ENCODE measurements around the gene PLCL2. TPM values are rescaled to one million over a fixed set of nuclear protein-coding genes. Genes with fewer than 3 reads are reported as not detected.

PLCL2 gene
- total and polyA plus RNA-seq, 2 donors (not counting 3 experiments of a cell fraction or from before 2014, with no cell fraction given): 2.3 to 10.7 TPM

DNA sequence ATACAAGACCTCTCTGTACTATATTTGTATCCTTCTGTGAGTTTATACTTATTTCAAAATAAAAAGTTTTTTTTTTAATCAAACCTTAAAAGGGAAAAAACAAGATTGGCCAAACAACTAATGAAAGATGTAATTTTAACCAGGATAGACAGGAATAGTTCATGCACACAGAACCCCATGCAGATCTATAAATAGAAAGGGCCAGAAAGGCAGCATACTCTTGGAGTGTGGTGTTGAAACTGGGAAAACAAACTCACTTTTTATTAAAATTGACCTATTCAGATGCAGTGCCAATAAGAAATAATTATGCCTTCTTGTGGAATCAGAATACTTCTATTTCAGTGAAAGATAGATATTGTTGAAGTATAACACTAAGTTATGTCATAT is 204.6 kb downstream of the PLCL2 start:
- TF ChIP-seq EZH2 (IDR thresholded peaks at IDR 0.05; ENCODE audit: borderline replicate concordance, low read depth, low read length, severe bottlenecking) (no peak), MYC (IDR thresholded peaks at IDR 0.05; ENCODE audit: low read depth, low read length) (no peak), POLR2AphosphoS5 (IDR thresholded peaks at IDR 0.05; ENCODE audit: insufficient read depth, low read depth, low read length) (no peak), JUN (IDR thresholded peaks at IDR 0.05; ENCODE audit: borderline replicate concordance, insufficient read depth, insufficient read length, low read depth) (no peak), POLR2A (IDR thresholded peaks at IDR 0.05; ENCODE audit: low read depth, low read length) (no peak), GATA2 (IDR thresholded peaks at IDR 0.05; ENCODE audit: insufficient read depth, insufficient read length, low read depth, low read length) (no peak), FOS (IDR thresholded peaks at IDR 0.05; ENCODE audit: borderline replicate concordance, insufficient read depth, low read length) (no peak)
- TF ChIP-seq, protein P1, sequence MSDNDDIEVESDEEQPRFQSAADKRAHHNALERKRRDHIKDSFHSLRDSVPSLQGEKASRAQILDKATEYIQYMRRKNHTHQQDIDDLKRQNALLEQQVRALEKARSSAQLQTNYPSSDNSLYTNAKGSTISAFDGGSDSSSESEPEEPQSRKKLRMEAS (IDR thresholded peaks at IDR 0.05; ENCODE audit: insufficient read depth, insufficient read length): no peak
- no peak overlapping the region for H2AFZ ChIP-seq (ENCODE audit: low read depth, low read length)
- dilution Hi-C loops (cut with MboI; ENCODE audit: extremely low pct_ligation_motif_present, low sequenced_read_pairs): no loop called here
- no peaks in the 10 kb centered on the region for H3K27me3 ChIP-seq (ENCODE audit: control insufficient read depth in 2 of 2, insufficient read depth in 2 of 2, low read length in 2 of 2)
- ChIA-PET POLR2A (no interaction called here), CTCF (no interaction called here)
- BruUV-seq (replicated peaks): no TSS peak
- H3K4me2 ChIP-seq (ENCODE audit: insufficient read depth, low read length): no peak overlapping the region
- no peak overlapping the region for H3K9ac ChIP-seq (replicated peaks; ENCODE audit: extremely low read depth, insufficient read depth, low read length)
- H3K36me3 ChIP-seq (ENCODE audit: control insufficient read depth in 2 of 2, extremely low read depth in 1 of 2, insufficient read depth in 2 of 2, low read length in 2 of 2): no peaks in the 10 kb centered on the region
- no peak overlapping the region for H3K27ac ChIP-seq (ENCODE audit: insufficient read depth, low read depth, low read length)
- no peaks in the 10 kb centered on the region for H3K9me3 ChIP-seq (replicated peaks; ENCODE audit: control insufficient read depth, insufficient read depth, low read length)
- H4K20me1 ChIP-seq (replicated peaks; ENCODE audit: control insufficient read depth, extremely low read depth, insufficient read depth, low read length): no peaks in the 10 kb centered on the region
- FAIRE-seq (no peak), DNase-seq (ENCODE audit: low read depth, low spot score) (no peak)
- H3K79me2 ChIP-seq (ENCODE audit: control insufficient read depth, insufficient read depth, low read length): no peaks in the 10 kb centered on the region
- no peaks in the 10 kb centered on the region for H3K4me1 ChIP-seq (ENCODE audit: control insufficient read depth, extremely low read depth, insufficient read depth, low read length)
- no peak overlapping the region for H3K4me3 ChIP-seq (replicated peaks in 1 of 3; ENCODE audit: insufficient read depth in 1 of 3, low read depth in 1 of 3, low read length in 3 of 3)
- intact Hi-C loops (cut with micrococcal nuclease): no loop called here
- no peaks in the 10 kb centered on the region for H3K9me1 ChIP-seq (replicated peaks; ENCODE audit: control insufficient read depth, extremely low read depth, insufficient read depth, low read length)
